GM19467 (cell line): ENCODE results near the gene GREM1.

Source experiments
- ATAC-seq: cut with Tn5 transposase; IDR thresholded peaks from one replicate; pipeline ENCODE4 v1.9.1; 2021; ENCODE audit warnings: mild to moderate bottlenecking, moderate library complexity; ENCODE audit not compliant: unreplicated experiment

GREM1 gene

DNA sequence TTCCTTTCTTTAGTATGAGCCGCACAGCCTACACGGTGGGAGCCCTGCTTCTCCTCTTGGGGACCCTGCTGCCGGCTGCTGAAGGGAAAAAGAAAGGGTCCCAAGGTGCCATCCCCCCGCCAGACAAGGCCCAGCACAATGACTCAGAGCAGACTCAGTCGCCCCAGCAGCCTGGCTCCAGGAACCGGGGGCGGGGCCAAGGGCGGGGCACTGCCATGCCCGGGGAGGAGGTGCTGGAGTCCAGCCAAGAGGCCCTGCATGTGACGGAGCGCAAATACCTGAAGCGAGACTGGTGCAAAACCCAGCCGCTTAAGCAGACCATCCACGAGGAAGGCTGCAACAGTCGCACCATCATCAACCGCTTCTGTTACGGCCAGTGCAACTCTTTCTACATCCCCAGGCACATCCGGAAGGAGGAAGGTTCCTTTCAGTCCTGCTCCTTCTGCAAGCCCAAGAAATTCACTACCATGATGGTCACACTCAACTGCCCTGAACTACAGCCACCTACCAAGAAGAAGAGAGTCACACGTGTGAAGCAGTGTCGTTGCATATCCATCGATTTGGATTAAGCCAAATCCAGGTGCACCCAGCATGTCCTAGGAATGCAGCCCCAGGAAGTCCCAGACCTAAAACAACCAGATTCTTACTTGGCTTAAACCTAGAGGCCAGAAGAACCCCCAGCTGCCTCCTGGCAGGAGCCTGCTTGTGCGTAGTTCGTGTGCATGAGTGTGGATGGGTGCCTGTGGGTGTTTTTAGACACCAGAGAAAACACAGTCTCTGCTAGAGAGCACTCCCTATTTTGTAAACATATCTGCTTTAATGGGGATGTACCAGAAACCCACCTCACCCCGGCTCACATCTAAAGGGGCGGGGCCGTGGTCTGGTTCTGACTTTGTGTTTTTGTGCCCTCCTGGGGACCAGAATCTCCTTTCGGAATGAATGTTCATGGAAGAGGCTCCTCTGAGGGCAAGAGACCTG, 13.2 kb downstream of the GREM1 start:
- no peak for ATAC-seq

DNA sequence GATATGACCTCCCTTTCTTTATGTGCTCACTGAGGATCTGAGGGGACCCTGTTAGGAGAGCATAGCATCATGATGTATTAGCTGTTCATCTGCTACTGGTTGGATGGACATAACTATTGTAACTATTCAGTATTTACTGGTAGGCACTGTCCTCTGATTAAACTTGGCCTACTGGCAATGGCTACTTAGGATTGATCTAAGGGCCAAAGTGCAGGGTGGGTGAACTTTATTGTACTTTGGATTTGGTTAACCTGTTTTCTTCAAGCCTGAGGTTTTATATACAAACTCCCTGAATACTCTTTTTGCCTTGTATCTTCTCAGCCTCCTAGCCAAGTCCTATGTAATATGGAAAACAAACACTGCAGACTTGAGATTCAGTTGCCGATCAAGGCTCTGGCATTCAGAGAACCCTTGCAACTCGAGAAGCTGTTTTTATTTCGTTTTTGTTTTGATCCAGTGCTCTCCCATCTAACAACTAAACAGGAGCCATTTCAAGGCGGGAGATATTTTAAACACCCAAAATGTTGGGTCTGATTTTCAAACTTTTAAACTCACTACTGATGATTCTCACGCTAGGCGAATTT, 14.9 kb downstream of the GREM1 start:
- ATAC-seq = no peak

DNA sequence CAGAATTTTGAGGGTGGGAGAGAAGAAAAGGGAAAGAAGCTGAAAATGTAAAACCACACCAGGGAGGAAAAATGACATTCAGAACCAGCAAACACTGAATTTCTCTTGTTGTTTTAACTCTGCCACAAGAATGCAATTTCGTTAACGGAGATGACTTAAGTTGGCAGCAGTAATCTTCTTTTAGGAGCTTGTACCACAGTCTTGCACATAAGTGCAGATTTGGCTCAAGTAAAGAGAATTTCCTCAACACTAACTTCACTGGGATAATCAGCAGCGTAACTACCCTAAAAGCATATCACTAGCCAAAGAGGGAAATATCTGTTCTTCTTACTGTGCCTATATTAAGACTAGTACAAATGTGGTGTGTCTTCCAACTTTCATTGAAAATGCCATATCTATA, 15.5 kb downstream of the GREM1 start:
- no peak for ATAC-seq

DNA sequence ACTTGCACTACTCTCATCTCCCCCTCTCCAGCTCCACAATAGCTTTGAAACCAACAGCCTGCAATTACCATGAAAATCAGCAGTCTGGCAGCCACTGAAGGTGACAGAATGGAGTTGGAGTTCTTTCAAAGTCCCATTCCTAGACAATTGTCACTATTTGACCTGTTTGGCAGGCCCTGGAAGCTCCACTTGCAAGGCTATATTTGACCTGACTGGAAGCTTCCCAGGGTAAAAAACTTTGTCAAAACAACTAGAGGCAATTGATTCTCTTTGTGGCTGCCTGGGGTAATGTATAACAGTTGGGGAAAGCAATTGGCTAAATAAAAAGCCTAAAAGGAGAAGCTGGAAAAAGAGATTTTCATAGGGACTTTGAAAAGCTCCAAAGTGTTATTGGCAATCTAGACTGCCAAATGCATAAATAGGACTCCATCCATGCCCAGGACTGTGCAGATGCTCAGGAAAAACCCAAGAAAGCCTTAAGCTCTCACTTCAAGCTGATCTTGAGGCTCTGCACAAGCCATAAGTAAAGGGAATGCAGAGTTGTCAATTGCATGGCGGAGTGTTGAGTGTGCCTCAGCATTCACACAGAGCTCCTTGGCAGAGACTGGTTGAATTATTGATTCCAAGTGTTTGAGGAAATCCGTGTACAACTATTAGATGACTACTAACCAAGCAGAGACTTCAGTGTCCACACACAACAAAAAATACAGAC, 18.3 kb downstream of the GREM1 start:
- ATAC-seq = no peak

DNA sequence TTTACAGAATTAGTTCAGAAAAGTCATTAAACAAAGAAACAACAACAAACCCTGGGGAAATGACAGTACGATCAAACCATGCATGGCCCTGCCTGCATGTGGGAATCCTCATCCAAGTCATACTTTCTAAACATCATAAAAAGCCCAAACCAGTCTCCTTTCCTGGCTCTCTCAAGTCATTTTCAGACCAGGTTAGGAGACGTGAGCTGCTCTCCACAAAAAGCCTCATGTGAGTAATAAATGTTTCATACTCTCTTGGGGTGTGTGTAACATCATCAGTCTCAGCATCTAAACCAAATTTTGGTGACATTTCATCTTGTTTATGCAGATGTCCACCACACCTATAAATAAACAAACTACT, 18.9 kb downstream of the GREM1 start:
- ATAC-seq = no peak

DNA sequence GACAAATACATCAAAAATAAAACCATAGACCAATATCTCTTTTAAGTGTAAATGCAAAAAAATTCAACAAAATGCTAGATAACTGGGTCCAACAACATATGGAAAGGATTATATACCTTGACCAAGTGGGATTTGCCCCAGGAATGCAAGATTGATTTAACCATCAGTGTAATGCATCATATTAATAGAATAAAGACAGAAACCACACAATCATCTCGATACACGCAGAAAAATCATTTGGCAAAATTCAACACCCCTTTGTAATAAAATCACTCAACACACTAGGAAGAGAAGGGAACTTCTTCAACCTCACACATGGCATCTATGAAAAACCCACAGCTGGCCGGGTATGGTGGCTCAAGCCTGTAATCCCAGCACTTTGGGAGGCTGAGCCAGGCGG, 19.5 kb downstream of the GREM1 start:
- ATAC-seq = no peak

DNA sequence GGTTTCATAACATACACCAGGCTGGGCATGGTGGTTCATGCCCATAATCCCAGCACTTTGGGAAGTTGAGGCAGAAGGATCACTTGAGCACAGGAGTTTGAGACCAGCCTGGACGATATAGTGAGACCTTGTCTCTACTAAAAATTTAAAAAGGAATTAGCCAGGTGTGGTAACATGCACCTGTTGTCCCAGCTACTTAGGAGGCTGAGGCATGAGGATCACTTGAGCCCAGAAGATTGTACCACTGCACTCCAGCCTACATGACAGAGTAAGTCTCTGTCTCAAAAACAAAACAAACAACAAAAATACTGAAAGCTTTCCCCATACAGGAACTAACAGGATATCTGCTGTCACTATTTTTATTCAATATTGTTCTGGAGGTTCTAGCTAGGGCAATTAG, 20.9 kb downstream of the GREM1 start:
- no peak for ATAC-seq

DNA sequence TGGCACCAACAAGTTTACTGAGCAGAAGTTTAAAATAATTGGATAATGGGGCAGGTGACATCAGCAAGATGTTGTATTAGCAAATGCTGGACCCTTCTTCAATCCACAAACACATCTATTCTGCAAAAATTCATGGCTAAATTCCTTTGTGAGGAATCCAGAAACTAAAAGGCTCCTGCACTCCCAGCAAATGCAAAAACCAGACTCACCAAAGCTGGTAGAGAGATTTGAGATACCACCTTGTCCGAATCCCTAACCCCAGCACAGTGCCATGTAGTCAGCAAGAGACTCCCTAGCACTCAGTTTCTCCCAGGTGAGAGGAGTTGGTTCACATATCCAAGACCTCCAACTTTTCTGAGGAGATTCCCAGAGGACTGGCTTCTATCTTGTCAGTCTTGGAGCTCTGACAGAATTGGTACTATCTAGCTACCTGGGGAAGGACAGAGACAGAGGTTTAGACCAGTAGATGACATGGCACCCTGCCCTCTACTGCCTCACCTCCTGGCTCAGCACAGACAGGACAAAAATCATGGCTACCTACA, 21.8 kb downstream of the GREM1 start:
- ATAC-seq = no peak

DNA sequence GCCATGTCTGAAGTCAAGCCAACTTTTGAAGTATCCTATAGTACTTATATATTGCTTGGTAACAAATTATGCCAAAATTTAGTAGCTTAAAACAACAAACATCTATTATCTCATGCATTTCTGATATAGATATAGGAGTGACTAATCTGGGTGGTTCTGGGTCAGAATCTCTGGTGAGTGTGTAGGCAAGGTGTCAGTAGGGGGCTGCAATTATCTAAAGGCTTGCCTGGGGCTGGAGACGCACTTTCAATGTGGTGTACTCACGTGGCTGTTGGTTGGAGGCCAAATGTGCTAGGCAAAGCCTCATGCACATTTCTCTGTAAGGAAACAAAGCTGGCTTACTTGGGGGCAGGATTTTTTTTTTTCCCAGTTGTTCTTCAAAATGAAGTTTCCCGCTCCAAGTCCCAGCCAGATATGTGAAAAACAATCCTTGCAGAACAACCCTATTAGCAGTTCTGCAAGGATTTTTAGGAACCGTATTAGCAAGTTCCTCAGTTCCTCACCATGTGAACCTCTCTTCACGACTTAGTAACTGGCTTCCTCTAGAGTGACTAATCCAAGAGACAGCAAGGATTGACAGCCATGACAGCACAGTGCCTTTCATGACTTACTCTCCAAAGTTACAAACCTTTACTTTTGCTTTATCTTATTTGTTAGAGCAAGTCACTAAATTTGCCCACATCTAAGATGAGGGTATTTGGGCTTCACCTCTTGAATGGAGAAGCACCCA, 25.8 kb downstream of the GREM1 start:
- ATAC-seq = no peak

DNA sequence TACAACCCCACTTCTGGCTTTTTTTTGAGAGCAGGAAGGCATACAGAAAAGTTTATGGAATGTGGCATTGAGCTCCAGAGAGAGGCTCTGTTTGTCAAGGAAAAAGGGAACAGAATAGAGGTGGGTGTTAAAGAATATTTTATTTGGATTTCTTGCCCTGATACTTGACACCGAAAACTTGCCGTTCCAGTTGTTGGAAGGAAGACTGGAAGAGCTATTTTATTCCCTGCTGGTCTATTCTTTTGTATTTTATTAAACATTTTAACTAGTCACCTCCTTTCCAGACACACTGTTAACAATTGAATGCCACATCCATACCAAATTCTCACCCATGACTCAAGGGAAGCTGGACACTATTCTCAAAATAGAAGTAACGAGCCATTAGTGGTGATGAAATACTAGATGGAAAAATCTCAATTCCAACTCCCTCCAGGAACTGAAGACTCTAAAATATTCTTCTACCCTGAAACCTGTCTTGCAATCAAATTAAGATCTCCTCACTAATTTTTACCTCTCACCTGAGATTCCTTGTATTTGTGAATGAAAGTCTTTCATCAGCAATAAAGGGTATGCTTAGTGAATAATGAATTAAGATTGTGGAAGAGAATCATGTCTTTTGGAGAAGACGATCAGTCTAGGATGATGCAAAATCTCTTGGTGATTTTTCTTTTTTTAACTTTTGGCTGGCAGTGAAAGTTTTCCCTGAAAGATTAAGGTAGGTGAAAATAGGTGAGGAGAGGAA, 28.5 kb downstream of the GREM1 start:
- ATAC-seq = no peak

DNA sequence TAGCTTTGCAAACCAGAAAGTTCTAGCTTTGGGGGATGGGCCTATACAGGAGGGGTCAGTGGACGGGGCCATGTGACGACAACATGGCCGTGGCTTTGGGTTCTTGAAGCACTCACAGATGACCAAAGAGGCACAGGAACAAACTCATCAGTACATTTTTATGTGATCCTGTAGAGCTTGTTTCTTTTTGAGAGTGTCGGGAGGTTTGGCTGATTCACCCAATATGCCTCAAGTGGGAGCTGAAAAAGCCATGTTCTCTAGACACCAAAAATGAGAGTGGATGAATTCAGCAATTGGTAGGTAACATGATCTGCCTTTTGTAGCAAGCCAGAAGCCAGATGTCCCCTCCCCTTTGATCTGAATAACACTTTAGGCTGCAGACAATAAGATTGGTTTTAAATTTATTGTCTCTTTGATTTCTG, 30.1 kb downstream of the GREM1 start:
- no peak for ATAC-seq

DNA sequence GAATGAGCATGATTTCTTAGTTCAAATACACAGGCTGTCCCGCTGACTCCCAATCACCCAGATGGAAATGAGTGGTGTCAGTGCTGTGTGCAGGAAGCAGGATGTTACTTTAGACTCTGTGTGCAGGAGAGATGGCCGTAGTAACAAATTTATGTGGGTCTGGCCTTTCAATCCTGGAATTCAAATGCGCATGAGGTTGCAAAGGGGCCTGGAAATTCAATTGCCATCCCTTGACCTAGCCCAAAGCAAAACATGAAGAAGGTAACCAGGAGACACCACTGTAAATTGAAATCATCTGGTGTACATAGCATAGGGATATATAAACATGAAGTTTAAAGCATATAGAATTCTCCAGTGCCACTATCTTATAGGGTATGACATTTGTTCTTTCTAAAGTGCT, 33.2 kb downstream of the GREM1 start:
- ATAC-seq = no peak

DNA sequence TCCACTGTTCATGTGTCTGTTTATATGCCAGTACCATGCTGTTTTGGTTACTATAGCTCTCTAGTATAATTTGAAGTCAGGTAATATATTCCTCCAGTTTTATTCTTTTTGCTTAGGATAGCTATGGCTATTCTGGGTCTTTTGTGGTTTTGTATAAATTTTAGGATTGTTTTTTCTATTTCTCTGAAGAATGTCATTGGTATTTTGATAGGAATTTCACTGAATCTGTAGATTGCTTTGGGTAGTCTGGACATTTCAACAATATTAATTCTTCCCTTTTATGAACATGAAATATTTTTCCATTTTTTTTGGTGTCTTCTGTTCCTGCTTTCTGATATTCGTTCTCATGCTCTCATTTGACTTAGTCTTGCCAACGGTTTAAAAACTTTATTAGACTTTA, 39.6 kb downstream of the GREM1 start:
- no peak for ATAC-seq

DNA sequence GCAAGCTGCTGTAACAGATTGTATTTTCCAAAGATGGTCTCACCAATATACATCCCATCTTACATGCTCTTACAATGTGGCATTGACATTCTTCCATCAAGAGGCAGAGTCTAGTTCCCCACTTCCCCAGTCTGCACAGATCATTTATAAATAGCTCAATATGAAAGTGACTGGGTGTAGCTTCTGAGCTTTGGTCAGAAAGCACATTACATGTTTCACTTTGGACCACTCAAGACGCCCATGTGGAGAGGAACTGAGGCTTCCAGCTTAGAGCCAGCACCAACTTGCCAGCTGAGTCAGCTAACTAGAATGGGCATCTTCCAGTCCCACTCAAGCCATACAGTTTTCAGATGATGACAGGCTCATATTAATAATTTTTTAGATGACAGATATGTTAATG, 45.5 kb downstream of the GREM1 start:
- ATAC-seq = no peak

DNA sequence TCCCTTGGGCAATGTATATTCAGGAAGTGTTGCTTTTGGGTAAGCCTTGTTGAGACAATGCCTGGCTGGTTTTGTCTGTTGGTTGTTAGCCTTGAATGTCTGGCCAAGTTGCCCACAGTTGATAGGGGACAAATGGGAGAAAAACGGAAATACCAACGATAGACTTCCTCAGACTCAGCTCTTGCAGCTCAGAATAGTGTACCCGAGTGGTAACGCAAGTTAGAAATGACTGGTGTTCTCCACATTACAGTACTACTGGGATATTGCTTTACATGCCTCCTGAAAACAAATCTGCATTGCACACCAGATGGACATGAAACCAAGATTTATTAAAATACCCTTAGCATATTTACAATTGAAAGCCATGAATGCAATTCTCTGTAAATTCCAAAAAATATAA, 47.4 kb downstream of the GREM1 start:
- no peak for ATAC-seq

DNA sequence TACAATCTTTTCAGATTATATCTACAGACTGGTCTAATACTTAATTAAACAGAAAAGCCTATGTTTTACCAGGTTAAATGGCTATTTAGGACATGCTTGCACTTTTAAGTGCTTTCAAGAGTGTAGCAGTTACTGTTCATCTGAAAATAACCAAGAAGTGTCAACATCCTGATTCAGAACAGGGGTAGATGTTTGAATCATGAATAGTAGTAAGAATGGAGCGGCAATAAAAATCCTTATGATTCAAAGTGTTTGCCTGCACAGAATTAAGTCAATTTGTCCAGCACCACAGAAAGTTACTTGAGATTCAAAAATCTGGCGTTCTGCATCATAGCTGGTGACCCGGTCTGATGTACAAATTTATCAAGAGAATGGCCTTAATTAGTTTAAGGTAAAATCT, 48.3 kb downstream of the GREM1 start:
- no peak for ATAC-seq

DNA sequence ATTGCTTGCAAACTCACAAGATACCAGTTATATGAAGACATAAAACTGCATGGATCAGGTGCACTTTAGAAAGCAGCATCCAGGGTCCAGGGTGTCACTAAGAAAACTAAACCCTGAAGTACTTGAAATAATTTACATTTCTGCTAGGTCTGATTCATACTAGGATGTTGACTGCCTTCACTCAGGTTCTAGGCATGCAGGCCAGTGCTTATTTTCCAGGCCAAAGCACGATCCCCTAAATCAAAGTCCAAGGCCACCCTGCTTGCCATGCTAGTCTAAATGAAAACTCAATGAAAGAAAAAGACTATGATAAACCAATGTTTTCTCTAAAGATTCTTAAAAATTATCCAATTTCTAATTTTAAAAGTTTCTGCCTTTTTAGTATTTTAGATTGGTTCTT, 49.4 kb downstream of the GREM1 start:
- no peak for ATAC-seq

DNA sequence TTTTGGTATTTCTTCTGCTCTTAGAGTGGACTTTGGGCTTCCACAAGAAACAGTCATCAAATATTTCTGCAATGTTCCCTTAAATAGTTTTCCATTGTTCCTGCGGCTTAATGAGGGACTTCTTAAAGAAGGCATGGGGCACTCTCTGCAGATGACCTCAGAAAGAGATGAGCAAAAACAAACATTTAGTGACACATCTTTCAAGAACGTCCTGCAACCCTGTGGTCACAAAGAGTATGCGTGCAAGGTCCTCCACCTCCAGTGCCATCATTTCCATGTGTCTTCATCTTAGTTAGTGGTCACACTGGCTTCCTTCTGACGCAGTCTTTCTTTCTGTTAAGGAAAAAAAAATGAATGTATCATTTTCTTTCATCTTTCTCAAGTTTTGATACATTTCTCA, 56.2 kb downstream of the GREM1 start:
- no peak for ATAC-seq

DNA sequence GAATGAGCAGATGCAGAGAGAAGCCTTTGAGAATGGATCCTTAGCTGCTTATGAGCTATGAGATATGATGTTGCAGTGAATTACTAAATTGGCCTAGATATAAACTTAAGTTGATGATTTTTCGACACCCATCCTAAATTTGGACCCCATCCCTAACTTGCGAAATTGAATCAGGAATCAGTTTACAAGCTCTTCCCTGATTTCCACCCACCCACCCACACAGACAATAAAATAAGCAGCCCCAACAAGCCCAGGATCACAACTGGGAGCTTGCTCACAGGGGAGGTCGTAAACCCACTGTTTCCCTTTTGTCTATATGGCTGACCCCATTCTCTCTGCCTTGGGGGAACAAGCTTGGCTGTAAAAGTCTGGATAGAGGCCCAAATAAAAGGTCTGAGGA, 57.3 kb downstream of the GREM1 start:
- no peak for ATAC-seq
